Osteoblast (primary cell): Measurements from ENCODE around the gene MYH10. TPM values are rescaled to one million over a fixed set of nuclear protein-coding genes. Genes with fewer than 3 reads are reported as not detected.

Source experiments
- DNase-seq: peaks from one replicate; pipeline ENCODE4 v3.0.0; 2011; ENCODE audit warnings: low spot score, mixed read lengths; ENCODE audit not compliant: insufficient read length; ENCODE audit errors: missing footprints
- H2AFZ ChIP-seq: 2 replicates; pipeline ENCODE4 v1.6.0; 2011; ENCODE audit warnings: mild to moderate bottlenecking, low read length
- H3K27ac ChIP-seq: 2 replicates; pipeline ENCODE4 v1.5.1; 2011; ENCODE audit warnings: mild to moderate bottlenecking, low read depth, low read length, moderate library complexity
- H3K27me3 ChIP-seq: 2 replicates; pipeline ENCODE4 v1.6.0; 2012; ENCODE audit warnings: mild to moderate bottlenecking, control low read depth, inconsistent platforms, low read length, moderate library complexity; ENCODE audit not compliant: insufficient read depth
- H3K36me3 ChIP-seq: 2 replicates; pipeline ENCODE4 v1.5.1; 2011; ENCODE audit warnings: mild to moderate bottlenecking, low read length, control low read depth, moderate library complexity; ENCODE audit not compliant: insufficient read depth
- H3K4me1 ChIP-seq: 2 replicates; pipeline ENCODE4 v1.5.1; 2011; ENCODE audit warnings: mild to moderate bottlenecking, low read length, control low read depth, moderate library complexity; ENCODE audit not compliant: insufficient read depth
- H3K4me2 ChIP-seq: 2 replicates; pipeline ENCODE4 v1.6.0; 2011; ENCODE audit warnings: mild to moderate bottlenecking, low read length; ENCODE audit not compliant: insufficient read depth
- H3K4me3 ChIP-seq: fragments of 200-600 bp; sonication (generic); 3 replicates; pipeline ENCODE4 v1.5.1; 2012; ENCODE audit warnings: mild to moderate bottlenecking, low read length, inconsistent platforms; ENCODE audit not compliant: insufficient read depth
- H3K79me2 ChIP-seq: 2 replicates; pipeline ENCODE4 v1.6.0; 2012; ENCODE audit warnings: mild to moderate bottlenecking, low read length, control low read depth, inconsistent platforms; ENCODE audit not compliant: insufficient read depth
- H3K9me3 ChIP-seq: 2 replicates; pipeline ENCODE4 v1.5.1; 2011; ENCODE audit warnings: low read depth, low read length, control low read depth
- H4K20me1 ChIP-seq: 2 replicates; pipeline ENCODE4 v1.6.0; 2012; ENCODE audit warnings: mild to moderate bottlenecking, low read length, control low read depth; ENCODE audit not compliant: insufficient read depth
- total RNA-seq: library from RNA; depleted of rRNA; stranded (reverse); fragments of >200 nt; gene quantifications from 2 replicates; pipeline ENCODE4 v1.2.3, GENCODE V29; 2012
- TF ChIP-seq, protein P1 (sequence below): IDR thresholded peaks from 2 replicates; pipeline ENCODE4 v1.5.1; 2011; ENCODE audit warnings: mild to moderate bottlenecking, low read depth, low read length, moderate library complexity; ENCODE audit errors: extremely low read depth

MYH10 gene
- total RNA-seq, 1 donor = 40.9 TPM

DNA sequence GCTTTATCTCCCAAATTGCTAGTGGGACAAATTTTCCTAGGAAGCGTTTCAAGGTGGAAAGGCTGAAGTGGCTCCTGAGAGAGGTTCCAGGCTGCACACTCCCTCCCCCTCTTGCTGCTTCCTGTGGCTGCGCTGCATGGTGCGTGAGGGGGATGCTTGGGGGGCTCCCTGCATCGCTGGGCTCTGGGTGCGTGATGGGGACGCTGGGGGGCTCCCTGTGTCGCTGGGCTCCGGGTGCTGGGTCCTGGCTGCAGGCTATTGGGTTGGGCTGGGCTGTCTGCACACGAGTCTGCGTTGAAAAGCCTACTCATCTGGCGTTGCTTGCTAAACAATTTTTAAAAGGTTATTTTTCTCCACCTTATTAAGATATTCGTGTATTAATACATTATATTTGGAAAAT is 164.8 kb downstream of the MYH10 start:
- Histone ChIP-seq H3K4me3 (no peak overlapping the region), H3K27me3 (no peaks in the 10 kb centered on the region), H3K4me1 (peaks cover 10% of the 10 kb centered on the region), H3K79me2 (peaks cover 89% of the 10 kb centered on the region), H4K20me1 (peaks cover 52% of the 10 kb centered on the region), H2AFZ (no peak overlapping the region), H3K9me3 (no peaks in the 10 kb centered on the region), H3K4me2 (no peak overlapping the region), H3K36me3 (peaks cover 69% of the 10 kb centered on the region), H3K27ac (peak overlapping the region; percentile 52)
- TF ChIP-seq, protein P1, sequence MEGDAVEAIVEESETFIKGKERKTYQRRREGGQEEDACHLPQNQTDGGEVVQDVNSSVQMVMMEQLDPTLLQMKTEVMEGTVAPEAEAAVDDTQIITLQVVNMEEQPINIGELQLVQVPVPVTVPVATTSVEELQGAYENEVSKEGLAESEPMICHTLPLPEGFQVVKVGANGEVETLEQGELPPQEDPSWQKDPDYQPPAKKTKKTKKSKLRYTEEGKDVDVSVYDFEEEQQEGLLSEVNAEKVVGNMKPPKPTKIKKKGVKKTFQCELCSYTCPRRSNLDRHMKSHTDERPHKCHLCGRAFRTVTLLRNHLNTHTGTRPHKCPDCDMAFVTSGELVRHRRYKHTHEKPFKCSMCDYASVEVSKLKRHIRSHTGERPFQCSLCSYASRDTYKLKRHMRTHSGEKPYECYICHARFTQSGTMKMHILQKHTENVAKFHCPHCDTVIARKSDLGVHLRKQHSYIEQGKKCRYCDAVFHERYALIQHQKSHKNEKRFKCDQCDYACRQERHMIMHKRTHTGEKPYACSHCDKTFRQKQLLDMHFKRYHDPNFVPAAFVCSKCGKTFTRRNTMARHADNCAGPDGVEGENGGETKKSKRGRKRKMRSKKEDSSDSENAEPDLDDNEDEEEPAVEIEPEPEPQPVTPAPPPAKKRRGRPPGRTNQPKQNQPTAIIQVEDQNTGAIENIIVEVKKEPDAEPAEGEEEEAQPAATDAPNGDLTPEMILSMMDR = no peak
- no peak for DNase-seq

DNA sequence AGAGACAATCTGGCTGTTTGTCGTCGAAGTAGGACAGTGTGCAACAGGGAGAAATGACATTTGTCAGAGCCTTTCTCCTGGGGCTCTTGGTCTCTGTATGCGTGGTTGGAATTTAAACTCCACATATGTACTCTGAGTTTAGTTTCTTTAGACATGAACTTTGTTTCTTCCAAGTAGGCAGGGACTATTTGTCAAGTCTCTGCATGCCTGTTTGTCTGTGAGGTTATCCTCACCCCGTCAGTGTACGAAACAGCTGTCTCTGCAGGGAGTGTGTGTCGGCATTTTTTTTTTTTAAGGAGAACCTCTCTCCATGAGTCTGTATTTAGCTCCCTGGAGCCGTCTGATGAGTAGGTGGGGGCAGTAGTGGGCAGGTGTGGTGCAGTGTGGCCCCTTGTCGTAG is 165.2 kb downstream of the MYH10 start:
- Histone ChIP-seq H4K20me1 (peaks cover 49% of the 10 kb centered on the region), H3K4me2 (no peak overlapping the region), H3K36me3 (peaks cover 70% of the 10 kb centered on the region), H3K4me3 (no peak overlapping the region), H3K4me1 (peaks cover 10% of the 10 kb centered on the region), H3K27me3 (no peaks in the 10 kb centered on the region), H3K79me2 (peaks cover 89% of the 10 kb centered on the region), H3K9me3 (no peaks in the 10 kb centered on the region), H3K27ac (no peak overlapping the region), H2AFZ (no peak overlapping the region)
- TF ChIP-seq, protein P1 = no peak
- no peak for DNase-seq

DNA sequence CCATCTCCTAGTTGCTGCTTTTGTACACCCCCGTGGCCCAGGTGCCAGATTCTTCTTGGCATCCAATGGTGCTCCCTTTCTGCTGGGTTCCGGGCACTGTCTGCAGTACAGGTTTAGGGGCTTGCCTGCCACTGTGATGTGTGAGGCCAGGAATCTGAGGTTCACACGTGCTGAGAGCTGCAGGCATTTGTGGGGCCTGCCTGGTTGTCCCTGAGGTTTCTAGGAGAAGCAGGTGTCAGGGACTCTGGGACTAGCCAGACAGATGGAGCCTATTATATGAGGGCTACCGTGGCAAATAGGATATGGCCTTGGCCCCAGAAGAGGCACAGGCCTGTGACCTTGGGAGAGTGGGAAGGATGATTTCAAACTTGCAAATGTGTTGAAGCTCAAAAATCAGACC is 165.6 kb downstream of the MYH10 start:
- TF ChIP-seq, protein P1 = no peak
- Histone ChIP-seq H3K27ac (no peak overlapping the region), H3K36me3 (peaks cover 74% of the 10 kb centered on the region), H3K4me2 (no peak overlapping the region), H2AFZ (no peak overlapping the region), H3K9me3 (no peaks in the 10 kb centered on the region), H3K4me3 (no peak overlapping the region), H3K79me2 (peaks cover 92% of the 10 kb centered on the region), H3K4me1 (peaks cover 10% of the 10 kb centered on the region), H3K27me3 (no peaks in the 10 kb centered on the region), H4K20me1 (peaks cover 51% of the 10 kb centered on the region)
- DNase-seq = no peak

DNA sequence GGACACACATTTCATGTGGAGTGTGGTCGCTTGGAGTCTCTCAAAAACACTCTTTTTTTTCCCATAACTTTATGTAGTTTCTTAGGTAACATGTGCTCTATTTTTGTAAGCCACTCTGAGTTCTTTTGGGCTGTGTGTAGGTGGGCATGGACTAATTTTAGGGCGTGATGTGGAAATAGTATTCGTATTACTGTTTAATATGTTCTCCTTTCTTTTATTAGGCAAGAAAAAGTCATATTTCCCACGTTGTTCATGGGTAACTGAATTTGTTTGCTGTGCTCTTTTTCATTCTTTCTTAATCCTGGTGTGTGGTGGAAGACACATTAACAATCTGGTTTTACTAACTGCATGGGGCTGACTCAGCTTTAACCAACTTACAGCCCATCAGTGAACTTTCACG is 167.4 kb downstream of the MYH10 start:
- Histone ChIP-seq H3K27me3 (no peaks in the 10 kb centered on the region), H4K20me1 (peaks cover 62% of the 10 kb centered on the region), H3K36me3 (peaks cover 79% of the 10 kb centered on the region), H3K79me2 (peaks cover 100% of the 10 kb centered on the region), H2AFZ (no peak overlapping the region), H3K4me1 (peaks cover 10% of the 10 kb centered on the region), H3K4me2 (no peak overlapping the region), H3K4me3 (no peak overlapping the region), H3K9me3 (no peaks in the 10 kb centered on the region), H3K27ac (peak overlapping the region; percentile 66)
- TF ChIP-seq, protein P1 = no peak
- DNase-seq = no peak
